Fibroblast of pulmonary artery (primary cell): ENCODE results near the gene OSGIN1.

Experiments used
- DNase-seq: peaks from one replicate; pipeline ENCODE4 v3.0.0-alpha.2; 2010; ENCODE audit warnings: low read depth
- H3K4me3 ChIP-seq: replicated peaks from 2 replicates; pipeline ENCODE4 v1.5.1; 2011; ENCODE audit warnings: low read depth, mild to moderate bottlenecking, control low read depth, low read length, moderate library complexity
- CTCF ChIP-seq: IDR thresholded peaks from 2 replicates; pipeline ENCODE4 v1.5.1; 2011; ENCODE audit warnings: mild to moderate bottlenecking, control low read depth, low read length, inconsistent platforms; ENCODE audit errors: missing control alignments

OSGIN1 gene

GRCh38 chr16:83968891-83969649, 16.0 kb downstream of the OSGIN1 start:
- no peak for TF ChIP-seq CTCF
- no peak for DNase-seq
- H3K4me3 ChIP-seq, result no peak overlapping the region

GRCh38 chr16:83969771-83970429, 16.9 kb downstream of the OSGIN1 start:
- no peak overlapping the region for H3K4me3 ChIP-seq
- TF ChIP-seq CTCF, result no peak
- DNase-seq, result no peak

GRCh38 chr16:83970430-83970815, 17.4 kb downstream of the OSGIN1 start:
- no peak for DNase-seq
- no peak for TF ChIP-seq CTCF
- no peak overlapping the region for H3K4me3 ChIP-seq

- TF ChIP-seq CTCF, result no peak
- no peak overlapping the region for H3K4me3 ChIP-seq
- DNase-seq, result no peak
Observed at GRCh38 chr16:83971165-83972130, 18.4 kb downstream of the OSGIN1 start.

- no peak overlapping the region for H3K4me3 ChIP-seq
- DNase-seq, result no peak
- no peak for TF ChIP-seq CTCF
Observed at GRCh38 chr16:83972256-83973008, 19.4 kb downstream of the OSGIN1 start.

- no peak overlapping the region for H3K4me3 ChIP-seq
- TF ChIP-seq CTCF, result no peak
- DNase-seq, result no peak
Observed at GRCh38 chr16:83973077-83973476, 20.0 kb downstream of the OSGIN1 start.
